Esophagus squamous epithelium (tissue), 4 donors: ENCODE results near the gene GP2.

Source experiments
- CTCF ChIP-seq, 6 experiments: fragments of 450-650 bp in 4 of 6; fragments of 200-600 bp in 2 of 6; sonication (generic) in 2 of 6; IDR thresholded peaks; one replicate each; pipeline ENCODE4 v1.5.1; 2016 to 2019; ENCODE audit warnings: antibody characterized with exemption in 6 of 6, mild to moderate bottlenecking in 4 of 6, moderate library complexity in 4 of 6
- POLR2A ChIP-seq, 4 donors: fragments of 450-650 bp; IDR thresholded peaks; one replicate each; pipeline ENCODE4 v1.6.1; 2017; ENCODE audit warnings: antibody characterized with exemption in 4 of 4, mild to moderate bottlenecking in 4 of 4, moderate library complexity in 3 of 4

GRCh38 chr16:20307240-20307671 lies 20.1 kb downstream of the GP2 start:
- TF ChIP-seq CTCF (IDR thresholded peaks at IDR 0.05) = no peak
- TF ChIP-seq POLR2A (IDR thresholded peaks at IDR 0.05) = no peak
